H9 (cell line): Measurements from ENCODE around the gene BCORL1. TPM values are rescaled to one million over a fixed set of nuclear protein-coding genes. Genes with fewer than 3 reads are reported as not detected.

ENCODE experiments used
- DNase-seq: peaks from one replicate; pipeline ENCODE4 v3.0.0-alpha.2; 2017
- H2AFZ ChIP-seq: one replicate; pipeline ENCODE4 v1.6.1; 2013; ENCODE audit warnings: mild to moderate bottlenecking, low read length, control low read depth, moderate library complexity
- H2AK5ac ChIP-seq: 2 replicates; pipeline ENCODE4 v1.6.1; 2013; ENCODE audit warnings: low read length, control low read depth, mixed read lengths; ENCODE audit not compliant: insufficient read length
- H2BK120ac ChIP-seq: one replicate; pipeline ENCODE4 v1.6.1; 2013; ENCODE audit warnings: low read depth, mild to moderate bottlenecking, low read length, control low read depth, inconsistent platforms; ENCODE audit not compliant: poor library complexity, severe bottlenecking
- H2BK12ac ChIP-seq: 2 replicates; pipeline ENCODE4 v1.6.1; 2013; ENCODE audit warnings: low read length, control low read depth, mixed read lengths, low read depth; ENCODE audit not compliant: insufficient read length
- H2BK15ac ChIP-seq: 2 replicates; pipeline ENCODE4 v1.6.1; 2013; ENCODE audit warnings: low read depth, low read length, control low read depth
- H2BK20ac ChIP-seq: one replicate; pipeline ENCODE4 v1.6.1; 2013; ENCODE audit warnings: low read depth, mild to moderate bottlenecking, low read length, control low read depth, inconsistent platforms; ENCODE audit not compliant: poor library complexity, severe bottlenecking
- H2BK5ac ChIP-seq: 2 replicates; pipeline ENCODE4 v1.6.1; 2013; ENCODE audit warnings: low read length, control low read depth, mixed read lengths; ENCODE audit not compliant: insufficient read length
- H3K14ac ChIP-seq: 2 replicates; pipeline ENCODE4 v1.6.1; 2013; ENCODE audit warnings: low read length, control low read depth; ENCODE audit not compliant: insufficient read depth
- H3K18ac ChIP-seq: 2 replicates; pipeline ENCODE4 v1.6.1; 2013; ENCODE audit warnings: low read depth, mild to moderate bottlenecking, mixed read lengths, low read length, control low read depth; ENCODE audit not compliant: insufficient read length
- H3K23ac ChIP-seq: 2 replicates; pipeline ENCODE4 v1.6.1; 2013; ENCODE audit warnings: low read length, control low read depth, mixed read lengths, low read depth; ENCODE audit not compliant: insufficient read length
- H3K23me2 ChIP-seq: 2 replicates; pipeline ENCODE4 v1.6.1; 2013; ENCODE audit warnings: low read depth, mild to moderate bottlenecking, mixed read lengths, low read length, control low read depth; ENCODE audit not compliant: insufficient read length, poor library complexity, severe bottlenecking
- H3K27ac ChIP-seq: 2 replicates; pipeline ENCODE4 v1.5.1; 2013; ENCODE audit warnings: low read length, control low read depth, mixed read lengths, low read depth; ENCODE audit not compliant: insufficient read length
- H3K27me3 ChIP-seq: 2 replicates; pipeline ENCODE4 v1.6.1; 2013; ENCODE audit warnings: low read length, control low read depth, inconsistent platforms; ENCODE audit not compliant: insufficient read depth
- H3K4ac ChIP-seq: 2 replicates; pipeline ENCODE4 v1.6.1; 2013; ENCODE audit warnings: low read depth, mild to moderate bottlenecking, control low read depth, inconsistent platforms, low read length, moderate library complexity
- H3K4me1 ChIP-seq: 2 replicates; pipeline ENCODE4 v1.6.1; 2013; ENCODE audit warnings: low read length, control low read depth, inconsistent platforms; ENCODE audit not compliant: insufficient read depth
- H3K4me2 ChIP-seq: 2 replicates; pipeline ENCODE4 v1.6.1; 2013; ENCODE audit warnings: low read length, control low read depth, mixed read lengths; ENCODE audit not compliant: insufficient read length, insufficient read depth
- H3K56ac ChIP-seq: 2 replicates; pipeline ENCODE4 v1.6.1; 2013; ENCODE audit warnings: low read depth, mild to moderate bottlenecking, mixed read lengths, low read length, control low read depth; ENCODE audit not compliant: insufficient read length
- H3K79me1 ChIP-seq: 2 replicates; pipeline ENCODE4 v1.6.1; 2013; ENCODE audit warnings: low read depth, mild to moderate bottlenecking, moderate library complexity, low read length, control low read depth, inconsistent platforms; ENCODE audit not compliant: insufficient read depth, poor library complexity, severe bottlenecking
- H3K79me2 ChIP-seq: 2 replicates; pipeline ENCODE4 v1.6.1; 2013; ENCODE audit warnings: low read length, control low read depth, inconsistent platforms; ENCODE audit not compliant: insufficient read depth
- H3K9ac ChIP-seq: 2 replicates; pipeline ENCODE4 v1.6.1; 2013; ENCODE audit warnings: low read length, control low read depth, mixed read lengths; ENCODE audit not compliant: insufficient read length; ENCODE audit errors: extremely low read depth
- H3K9me3 ChIP-seq: one replicate; pipeline ENCODE4 v1.6.1; 2013; ENCODE audit warnings: low read depth, low read length, inconsistent platforms; ENCODE audit not compliant: control insufficient read depth
- H3T11ph ChIP-seq: one replicate; pipeline ENCODE4 v1.6.1; 2013; ENCODE audit warnings: mild to moderate bottlenecking, low read length, control low read depth, inconsistent platforms
- H4K20me1 ChIP-seq: one replicate; pipeline ENCODE4 v1.6.1; 2013; ENCODE audit not compliant: control insufficient read depth, insufficient read length, insufficient read depth
- H4K5ac ChIP-seq: 2 replicates; pipeline ENCODE4 v1.6.1; 2013; ENCODE audit warnings: low read depth, mild to moderate bottlenecking, mixed read lengths, low read length, control low read depth; ENCODE audit not compliant: insufficient read length
- H4K8ac ChIP-seq: replicated peaks from 2 replicates; pipeline ENCODE4 v1.6.1; 2013; ENCODE audit warnings: low read length, control low read depth, mixed read lengths, low read depth; ENCODE audit not compliant: insufficient read length
- H4K91ac ChIP-seq: 2 replicates; pipeline ENCODE4 v1.6.1; 2013; ENCODE audit warnings: low read depth, mild to moderate bottlenecking, moderate library complexity, mixed read lengths, low read length, control low read depth; ENCODE audit not compliant: insufficient read length
- H3K27ac Mint-ChIP-seq, 3 experiments: 2 replicates in 2 of 3; 3 replicates in 1 of 3; pipeline ENCODE4 v1.8.0; 2020 to 2021; ENCODE audit warnings: mixed read lengths in 3 of 3, mild to moderate bottlenecking in 1 of 3, moderate library complexity in 1 of 3
- H3K27me3 Mint-ChIP-seq: 2 replicates; pipeline ENCODE4 v1.8.0; 2021; ENCODE audit warnings: low read depth, mild to moderate bottlenecking, moderate library complexity, mixed read lengths
- H3K36me3 Mint-ChIP-seq, 3 experiments: 2 replicates in 2 of 3; 3 replicates in 1 of 3; pipeline ENCODE4 v1.8.0; 2020 to 2021; ENCODE audit warnings: low read depth in 3 of 3, mixed read lengths in 3 of 3; ENCODE audit not compliant: insufficient read depth in 1 of 3
- H3K4me1 Mint-ChIP-seq, 2 experiments: 2 replicates each; pipeline ENCODE4 v1.8.0; 2020; ENCODE audit warnings: mixed read lengths in 2 of 2
- H3K4me3 Mint-ChIP-seq, 2 experiments: 2 replicates in 1 of 2; 3 replicates in 1 of 2; pipeline ENCODE4 v1.8.0; 2020 to 2021; ENCODE audit warnings: mild to moderate bottlenecking in 2 of 2, mixed read lengths in 2 of 2, moderate library complexity in 1 of 2
- H3K9me3 Mint-ChIP-seq, 2 experiments: 2 replicates in 1 of 2; 3 replicates in 1 of 2; pipeline ENCODE4 v1.8.0; 2020; ENCODE audit warnings: mild to moderate bottlenecking in 2 of 2, mixed read lengths in 2 of 2, moderate library complexity in 1 of 2
- CTCF ChIP-seq: fragments of 200-600 bp; sonication (generic); conservative IDR thresholded peaks from 3 replicates; pipeline ENCODE4 v1.8.0; 2021; ENCODE audit warnings: antibody characterized with exemption, mild to moderate bottlenecking
- WGBS: extraction: QIAGEN DNeasy Blood & Tissue Kit; methylation state at CpG from one replicate; pipeline ENCODE4 v1.1.7; 2013; ENCODE audit warnings: missing lambda C conversion rate, low lambda C conversion rate, mixed read lengths; ENCODE audit not compliant: insufficient read length; ENCODE audit errors: extremely low coverage; 5-methylcytosine and 5-hydroxymethylcytosine counted together
- total RNA-seq: library from RNA; stranded (reverse); gene quantifications from 2 replicates; pipeline ENCODE4 v1.2.1, GENCODE V29; 2021

BCORL1 gene
- total RNA-seq, 1 experiment from 2014 or later, result 6.1 TPM

GRCh38 chrX:129934952-129935351 lies 47.5 kb upstream of the BCORL1 start:
- Histone ChIP-seq H3K18ac (no peak overlapping the region), H2BK120ac (no peak overlapping the region), H3K23me2 (peaks cover 3% of the 10 kb centered on the region), H3K27me3 (peaks cover 48% of the 10 kb centered on the region), H4K5ac (no peak overlapping the region), H3K14ac (no peak overlapping the region), H4K20me1 (no peaks in the 10 kb centered on the region), H3K79me2 (no peaks in the 10 kb centered on the region), H3K4me1 (peaks cover 2% of the 10 kb centered on the region; the same call in 1 of the 2 replicates), H3K27ac (no peak overlapping the region), H3K4me2 (no peak overlapping the region), H2BK12ac (no peak overlapping the region), H3T11ph (no peak overlapping the region), H2AFZ (no peak overlapping the region), H3K79me1 (no peaks in the 10 kb centered on the region), H4K8ac (no peak overlapping the region), H2BK15ac (no peak overlapping the region), H3K23ac (no peak overlapping the region), H3K4ac (no peak overlapping the region), H3K56ac (no peak overlapping the region), H2BK20ac (no peak overlapping the region), H2AK5ac (no peak overlapping the region), H3K9me3 (peaks cover 10% of the 10 kb centered on the region), H4K91ac (no peak overlapping the region), H2BK5ac (no peak overlapping the region), H3K9ac (no peak overlapping the region)
- no CpG with 5 or more reads among the region's 5 CpGs for WGBS
- no peak for DNase-seq
- peaks cover 1 to 7% (median 3%) of the 10 kb centered on the region in 3 experiments; a peak in 4 of 7 replicates for H3K36me3 Mint-ChIP-seq
- TF ChIP-seq CTCF, result no peak
- no peak overlapping the region for H3K27ac Mint-ChIP-seq
- H3K4me1 Mint-ChIP-seq, result peaks cover 13 to 35% of the 10 kb centered on the region in 2 experiments
- H3K4me3 Mint-ChIP-seq, result peak overlapping the region in 1 of 2 experiments; percentile 73; a peak in 3 of 5 replicates
- H3K27me3 Mint-ChIP-seq, result peaks cover 73% of the 10 kb centered on the region
- peaks cover 0 to 77% of the 10 kb centered on the region in 2 experiments; a peak in 2 of 5 replicates for H3K9me3 Mint-ChIP-seq
